HCT116 (cell line): Measurements from ENCODE around the gene ADPRS. TPM values are rescaled to one million over a fixed set of nuclear protein-coding genes. Genes with fewer than 3 reads are reported as not detected.

Experiments used
- ATAC-seq: fragments of 200-7000 bp; cut with Tn5 transposase; 2 replicates; pipeline ENCODE4 v1.9.1; 2020; ENCODE audit warnings: mild to moderate bottlenecking, moderate library complexity
- BruUV-seq: library from RNA; stranded (reverse); fragments of 400-500 nt; replicated peaks from 2 replicates; lab custom pipeline; 2021; lab: Mats Ljungman, UMichigan
- CTCF ChIA-PET: fragments of 300-600 bp; sonication (Branson Sonifier 250); formaldehyde crosslinking; loops from one replicate; lab custom pipeline; 2021; ENCODE audit warnings: antibody characterized with exemption; lab: Charles Lee
- POLR2A ChIA-PET: fragments of 300-600, 350-600 bp; sonication (Branson Sonifier 250); formaldehyde crosslinking; loops from one replicate; lab custom pipeline; 2021; ENCODE audit warnings: antibody characterized with exemption; lab: Charles Lee
- RAD21 ChIA-PET, 2 experiments: fragments of 300-600 bp; sonication (Branson Sonifier 250); formaldehyde crosslinking; loops; one replicate each; lab custom pipeline; 2023; ENCODE audit warnings: low total read pairs in 2 of 2; ENCODE audit not compliant: uncharacterized antibody in 2 of 2, unreplicated experiment in 2 of 2, low non-redundant PET in 1 of 2; lab: Charles Lee
- DNase-seq: peaks from one replicate; pipeline ENCODE4 v3.0.0-alpha.2; 2010; ENCODE audit warnings: low read depth, low spot score
- H2AFZ ChIP-seq: fragments of 200-600 bp; shearing (Covaris generic), sonication (generic); 2 replicates; pipeline ENCODE4 v1.6.1; 2017; ENCODE audit warnings: low read depth, mixed run types, mixed read lengths, antibody characterized with exemption, low read length; ENCODE audit not compliant: poor library complexity, severe bottlenecking
- H3K27ac ChIP-seq: 2 replicates; pipeline ENCODE4 v1.5.1; 2012; ENCODE audit warnings: low read depth, low read length
- H3K27me3 ChIP-seq: fragments of 200-600 bp; sonication (generic); 2 replicates; pipeline ENCODE4 v1.6.1; 2016; ENCODE audit warnings: mixed run types, low read length, mixed read lengths; ENCODE audit not compliant: insufficient read depth
- H3K36me3 ChIP-seq, 2 experiments: fragments of 200-500 bp in 1 of 2; fragments of 200-600 bp in 1 of 2; sonication (Bioruptor generic) in 1 of 2; sonication (generic) in 1 of 2; 2 replicates each; pipeline versions ENCODE4 v1.5.1 to v1.6.1; 2014 to 2016; ENCODE audit warnings: low read length in 2 of 2, inconsistent platforms in 1 of 2, mixed read lengths in 1 of 2, mixed run types in 1 of 2; ENCODE audit not compliant: insufficient read depth in 2 of 2, control insufficient read depth in 1 of 2
- H3K4me1 ChIP-seq, 2 experiments: fragments of 200-600 bp in 1 of 2; sonication (generic) in 1 of 2; 2 replicates each; pipeline versions ENCODE4 v1.5.1 to v1.6.1; 2012 to 2017; ENCODE audit warnings: low read length in 2 of 2, inconsistent platforms in 1 of 2, mild to moderate bottlenecking in 1 of 2, mixed read lengths in 1 of 2, mixed run types in 1 of 2, moderate library complexity in 1 of 2; ENCODE audit not compliant: insufficient read depth in 2 of 2, control insufficient read depth in 1 of 2
- H3K4me2 ChIP-seq: fragments of 200-600 bp; sonication (generic); 2 replicates; pipeline ENCODE4 v1.6.1; 2017; ENCODE audit warnings: mixed run types, low read length, mixed read lengths
- H3K4me3 ChIP-seq, 2 experiments: fragments of 200-600 bp in 1 of 2; sonication (generic) in 1 of 2; replicated peaks in 1 of 2; 2 replicates each; pipeline ENCODE4 v1.5.1; 2011 to 2016; ENCODE audit warnings: low read length in 2 of 2, control low read depth in 1 of 2, low read depth in 1 of 2, mild to moderate bottlenecking in 1 of 2, mixed read lengths in 1 of 2, mixed run types in 1 of 2
- H3K79me2 ChIP-seq: fragments of 200-600 bp; sonication (generic); 2 replicates; pipeline ENCODE4 v1.6.1; 2017; ENCODE audit warnings: mild to moderate bottlenecking, mixed run types, low read length, moderate library complexity, mixed read lengths; ENCODE audit not compliant: insufficient read depth
- H3K9ac ChIP-seq: fragments of 200-600 bp; sonication (generic); 2 replicates; pipeline ENCODE4 v1.6.1; 2016; ENCODE audit warnings: low read length, mixed read lengths
- H3K9me2 ChIP-seq: fragments of 200-600 bp; sonication (generic), shearing (Covaris generic); 2 replicates; pipeline ENCODE4 v1.6.1; 2017; ENCODE audit warnings: mixed run types, mild to moderate bottlenecking, moderate library complexity; ENCODE audit not compliant: insufficient read depth
- H3K9me3 ChIP-seq, 2 experiments: fragments of 200-500 bp in 1 of 2; fragments of 200-600 bp in 1 of 2; sonication (Bioruptor generic) in 1 of 2; sonication (generic) in 1 of 2; 2 replicates each; pipeline ENCODE4 v1.6.1; 2014 to 2017; ENCODE audit warnings: low read length in 2 of 2, mixed read lengths in 2 of 2, inconsistent platforms in 1 of 2, low read depth in 1 of 2, mild to moderate bottlenecking in 1 of 2, mixed run types in 1 of 2, moderate library complexity in 1 of 2; ENCODE audit not compliant: control insufficient read depth in 1 of 2, insufficient read depth in 1 of 2
- H4K20me1 ChIP-seq: fragments of 200-600 bp; sonication (generic), shearing (Covaris generic); 2 replicates; pipeline ENCODE4 v1.6.1; 2017; ENCODE audit warnings: mixed run types, mild to moderate bottlenecking, moderate library complexity; ENCODE audit not compliant: insufficient read depth
- POLR2AphosphoS5 ChIP-seq: IDR thresholded peaks from 2 replicates; pipeline ENCODE4 v1.6.1; 2011; ENCODE audit warnings: mild to moderate bottlenecking, low read depth, low read length, moderate library complexity
- SRF ChIP-seq: IDR thresholded peaks from 2 replicates; pipeline ENCODE4 v1.6.1; 2012; ENCODE audit warnings: low read depth
- ZBTB33 ChIP-seq: IDR thresholded peaks from 2 replicates; pipeline ENCODE4 v1.6.1; 2011; ENCODE audit warnings: mild to moderate bottlenecking, low read length, moderate library complexity; ENCODE audit not compliant: insufficient replicate concordance; ENCODE audit errors: extremely low read depth
- intact Hi-C: fragments of 100-400 bp; cut with micrococcal nuclease; formaldehyde crosslinking; loops from 2 replicates; pipeline ENCODE4 v1.10.0; 2022
- total RNA-seq: library from RNA; stranded (reverse); gene quantifications from one replicate; pipeline ENCODE4 v1.2.1, GENCODE V29; 2021; ENCODE audit not compliant: unreplicated experiment

Gene ADPRS
- total RNA-seq, 1 experiment from 2014 or later: 28.2 TPM

GRCh38 chr1:36135330-36135667, 46.6 kb downstream of the ADPRS start:
- no peak overlapping the region for H2AFZ ChIP-seq
- POLR2A ChIA-PET: interaction anchor here (1.4 to 2.3 kb wide), 2 partner anchors 9 to 14 kb away, joined by 3 to 11 read pairs; partner anchors contain the start of gene TRAPPC3

GRCh38 chr1:36135796-36136195, 47.1 kb downstream of the ADPRS start:
- no peaks in the 10 kb centered on the region for H3K9me3 ChIP-seq
- intact Hi-C loops: no loop called here
- CTCF ChIA-PET: interaction anchor here (2.0 to 4.3 kb wide), 2 partner anchors 35 to 40 kb away, joined by 17 to 31 read pairs; no protein-coding TSS in a partner anchor
- H3K27ac ChIP-seq: no peak overlapping the region
- ATAC-seq: no peak
- no peaks in the 10 kb centered on the region for H3K9me2 ChIP-seq
- no peak for DNase-seq
- no peak overlapping the region for H3K4me3 ChIP-seq
- no TSS peak for BruUV-seq
- POLR2A ChIA-PET: interaction anchor here (1.4 kb wide), 1 partner anchor 9 kb away, joined by 3 read pairs; no protein-coding TSS in a partner anchor
- TF ChIP-seq SRF (no peak), POLR2AphosphoS5 (0 out of 2 replicates have a peak, but pooled peaks have one; percentile 5)
- H3K4me1 ChIP-seq: peaks cover 0 to 24% of the 10 kb centered on the region in 2 experiments; a peak in 3 of 4 replicates
- no peaks in the 10 kb centered on the region for H3K27me3 ChIP-seq
- H2AFZ ChIP-seq: no peak overlapping the region
- RAD21 ChIA-PET: interaction anchor here in 1 of 2 experiments (1.4 kb wide), 1 partner anchor 88 kb away, joined by 4 read pairs; the partner anchor contains the start of gene THRAP3
- no peaks in the 10 kb centered on the region for H4K20me1 ChIP-seq
- H3K4me2 ChIP-seq: no peak overlapping the region
- peaks cover 2 to 22% of the 10 kb centered on the region in 2 experiments; a peak in 1 of 4 replicates for H3K36me3 ChIP-seq
- peaks cover 13% of the 10 kb centered on the region for H3K79me2 ChIP-seq
- H3K9ac ChIP-seq: no peak overlapping the region

More at GRCh38 chr1:36135330-36135667, 46.6 kb downstream of the ADPRS start:
- H3K36me3 ChIP-seq: peaks cover 2 to 22% of the 10 kb centered on the region in 2 experiments; a peak in 1 of 4 replicates
- H3K27me3 ChIP-seq: no peaks in the 10 kb centered on the region
- H3K4me3 ChIP-seq: no peak overlapping the region
- peaks cover 10% of the 10 kb centered on the region for H3K79me2 ChIP-seq
- ChIA-PET CTCF (interaction anchor here (0.7 to 4.3 kb wide), 15 partner anchors 9 to 165 kb away, joined by 3 to 31 read pairs (median 6); partner anchors contain the start of gene TRAPPC3), RAD21 (interaction anchor here (0.5 to 1.5 kb wide), 4 partner anchors 14 to 89 kb away, joined by 3 to 16 read pairs (median 4); partner anchors contain the start of genes THRAP3 (in 1 of the 2) and TRAPPC3 (in 1 of the 2))
- DNase-seq (no peak), ATAC-seq (no peak)
- H3K9ac ChIP-seq: no peak overlapping the region
- no peaks in the 10 kb centered on the region for H3K9me2 ChIP-seq
- H3K9me3 ChIP-seq: no peaks in the 10 kb centered on the region
- no peak overlapping the region for H3K4me2 ChIP-seq
- no peaks in the 10 kb centered on the region for H4K20me1 ChIP-seq
- BruUV-seq: no TSS peak
- TF ChIP-seq POLR2AphosphoS5 (0 out of 2 replicates have a peak, but pooled peaks have one; percentile 22), ZBTB33 (no peak)
- intact Hi-C loops: no loop called here
- H3K4me1 ChIP-seq: peaks cover 0 to 19% of the 10 kb centered on the region in 2 experiments; a peak in 2 of 4 replicates
- H3K27ac ChIP-seq: no peak overlapping the region
